B cell (primary cell): ENCODE data around the gene BHLHA15.

Experiments
- CTCF ChIP-seq: fragments of 200-600 bp; IDR thresholded peaks from one replicate; pipeline ENCODE4 v1.8.0; 2022; ENCODE audit warnings: antibody characterized with exemption, mild to moderate bottlenecking
- EZH2 ChIP-seq: IDR thresholded peaks from 2 replicates; pipeline ENCODE4 v1.6.1; 2012; ENCODE audit warnings: borderline replicate concordance, low read depth, mild to moderate bottlenecking, moderate library complexity, low read length; ENCODE audit not compliant: insufficient read depth, poor library complexity, severe bottlenecking

- TF ChIP-seq CTCF (no peak), EZH2 (no peak)
These were observed 18.9 kb downstream of the BHLHA15 start for GRCh38 chr7:98229991-98230745.
